HG03066 (cell line): Measurements from ENCODE around the gene SMARCB1.

Experiments used
- ATAC-seq: cut with Tn5 transposase; IDR thresholded peaks from one replicate; pipeline ENCODE4 v1.9.1; 2021; ENCODE audit warnings: low read depth; ENCODE audit not compliant: unreplicated experiment

SMARCB1 gene

DNA sequence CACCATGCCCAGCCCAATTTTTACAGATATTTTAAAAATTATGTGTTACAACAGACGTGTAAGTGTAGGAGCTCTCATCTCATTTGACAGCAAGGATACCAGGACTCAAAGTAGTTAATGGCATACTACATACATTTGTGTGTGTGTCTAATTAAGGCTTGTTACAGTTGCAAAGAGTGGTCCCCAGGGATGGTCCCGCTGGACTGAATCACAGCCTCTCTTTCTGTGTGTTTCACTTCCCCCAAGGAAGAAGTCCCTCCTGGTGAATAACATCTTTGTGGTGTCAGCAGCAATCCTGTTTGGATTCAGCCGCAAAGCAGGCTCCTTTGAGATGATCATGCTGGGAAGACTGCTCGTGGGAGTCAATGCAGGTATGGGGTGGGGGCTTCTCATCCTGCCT lies 88.1 kb downstream of the SMARCB1 start:
- ATAC-seq = no peak

DNA sequence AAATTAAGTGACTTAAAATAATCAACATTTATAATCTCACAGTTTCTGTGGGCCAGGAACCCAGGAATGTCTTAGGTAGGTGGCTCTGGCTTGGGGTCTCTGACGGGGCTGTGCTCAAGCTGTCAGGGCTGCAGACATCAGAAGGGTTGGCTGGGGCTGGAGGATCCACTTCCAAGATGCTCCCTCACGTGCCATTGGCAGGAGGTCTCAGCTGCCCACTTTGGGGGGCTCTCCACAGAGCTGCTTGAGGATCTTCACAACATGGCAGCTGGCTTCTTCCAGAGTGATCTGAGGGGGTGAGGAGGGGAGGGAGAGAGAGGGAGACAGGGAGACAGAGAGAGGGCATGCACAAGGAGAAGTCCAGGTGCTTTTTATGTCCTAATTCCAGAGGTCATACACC lies 89.0 kb downstream of the SMARCB1 start:
- ATAC-seq = no peak

- ATAC-seq = no peak
Observed at GRCh38 chr22:23877566-23877965, 90.8 kb downstream of the SMARCB1 start.

DNA sequence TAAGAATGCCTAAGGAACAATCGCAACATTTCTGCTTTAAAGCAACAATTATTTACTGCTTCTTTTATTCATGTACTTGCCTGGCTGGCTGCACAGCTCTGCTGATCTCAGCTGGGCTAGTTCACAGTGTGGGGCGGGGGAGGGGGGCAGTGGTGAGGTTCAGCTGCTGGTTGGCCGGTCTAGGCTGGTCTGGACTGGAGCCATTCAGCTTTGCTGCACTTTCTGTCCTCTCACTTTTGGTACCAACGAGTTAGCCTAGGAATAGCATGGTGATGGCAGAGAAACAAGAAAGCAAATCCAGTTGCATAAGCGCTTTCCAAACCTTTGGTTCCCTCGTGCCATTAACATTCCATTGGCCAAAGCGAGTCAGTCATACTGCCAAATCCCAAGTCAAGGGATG lies 91.5 kb downstream of the SMARCB1 start:
- ATAC-seq = no peak

DNA sequence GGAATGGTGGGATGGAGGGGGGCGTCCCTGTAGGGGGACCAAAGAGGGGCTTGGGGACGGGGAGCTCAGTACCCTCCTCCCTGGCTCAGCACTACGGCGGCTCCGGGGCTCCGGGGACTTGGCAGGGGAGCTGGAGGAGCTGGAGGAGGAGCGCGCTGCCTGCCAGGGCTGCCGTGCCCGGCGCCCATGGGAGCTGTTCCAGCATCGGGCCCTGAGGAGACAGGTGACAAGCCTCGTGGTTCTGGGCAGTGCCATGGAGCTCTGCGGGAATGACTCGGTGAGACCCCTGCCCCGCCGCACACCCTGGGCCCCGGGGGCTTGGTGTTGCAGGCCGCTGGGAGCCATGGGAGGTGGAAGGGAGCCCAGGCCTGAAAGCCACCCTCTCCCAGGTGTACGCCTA lies 95.6 kb downstream of the SMARCB1 start:
- no peak for ATAC-seq

GRCh38 chr22:23883658-23884057 lies 96.9 kb downstream of the SMARCB1 start:
- ATAC-seq = no peak

GRCh38 chr22:23884140-23884539 lies 97.4 kb downstream of the SMARCB1 start:
- no peak for ATAC-seq
